GM12874 (cell line): Measurements from ENCODE around the gene ZBTB12.

ENCODE experiments used
- CTCF ChIP-seq: IDR thresholded peaks from 2 replicates; pipeline ENCODE4 v1.5.1; 2011; ENCODE audit warnings: low read depth, mild to moderate bottlenecking, control low read depth, low read length, moderate library complexity; ENCODE audit not compliant: insufficient read depth

The ZBTB12 gene

GRCh38 chr6:31919624-31920303, 17.9 kb upstream of the ZBTB12 start:
- no peak for TF ChIP-seq CTCF

- TF ChIP-seq CTCF, result no peak
Observed at GRCh38 chr6:31918069-31918720, 16.3 kb upstream of the ZBTB12 start.

GRCh38 chr6:31915756-31916155, 13.9 kb upstream of the ZBTB12 start:
- no peak for TF ChIP-seq CTCF

- no peak for TF ChIP-seq CTCF
Observed at GRCh38 chr6:31915351-31915750, 13.5 kb upstream of the ZBTB12 start.

GRCh38 chr6:31911826-31912585, 10.1 kb upstream of the ZBTB12 start:
- TF ChIP-seq CTCF, result no peak

GRCh38 chr6:31908791-31909190, 6.9 kb upstream of the ZBTB12 start:
- TF ChIP-seq CTCF, result no peak

GRCh38 chr6:31907158-31907813, 5.4 kb upstream of the ZBTB12 start:
- no peak for TF ChIP-seq CTCF
